GM12878 (cell line): ENCODE measurements around the gene NEK11. TPM values are rescaled to one million over a fixed set of nuclear protein-coding genes. Genes with fewer than 3 reads are reported as not detected.

Source experiments
- ATAC-seq: fragments of 200-7000 bp; cut with Tn5 transposase; 3 replicates; pipeline ENCODE4 v1.9.1; 2020; ENCODE audit warnings: mild to moderate bottlenecking, moderate library complexity
- BruUV-seq: library from RNA; stranded (reverse); fragments of 400-500 nt; replicated peaks from 2 replicates; lab custom pipeline; 2021; lab: Mats Ljungman, UMichigan
- CTCF ChIA-PET: fragments of 300-600 bp; sonication (Branson Sonifier 250); formaldehyde crosslinking; extraction: SDS; loops from one replicate; lab custom pipeline; 2021; ENCODE audit warnings: inconsistent platforms; lab: Yijun Ruan, JAX
- POLR2A ChIA-PET: fragments of 350-600 bp; formaldehyde crosslinking; extraction: SDS; loops from one replicate; lab custom pipeline; 2021; ENCODE audit warnings: inconsistent platforms; lab: Charles Lee
- RAD21 ChIA-PET: fragments of 300-600 bp; sonication (Branson Sonifier 250); formaldehyde crosslinking; loops from one replicate; lab custom pipeline; 2023; ENCODE audit warnings: antibody characterized with exemption; ENCODE audit not compliant: unreplicated experiment; lab: Charles Lee
- SMC1A ChIA-PET: fragments of 300-600 bp; sonication (Branson Sonifier 250); formaldehyde crosslinking; loops from one replicate; lab custom pipeline; 2023; ENCODE audit not compliant: unreplicated experiment, uncharacterized antibody; lab: Charles Lee
- DNase-seq: peaks from one replicate; pipeline ENCODE4 v3.0.0-alpha.2; 2011; ENCODE audit warnings: low read depth, low spot score
- FAIRE-seq: peaks from 3 replicates; lab custom pipeline; 2011; peaks lifted over from hg19 to GRCh38; lab: Jason Lieb, UNC
- H2AFZ ChIP-seq: 2 replicates; pipeline ENCODE4 v1.6.0; 2011; ENCODE audit warnings: low read depth, low read length, control low read depth; ENCODE audit not compliant: control insufficient read depth
- H3K27ac ChIP-seq: 2 replicates; pipeline ENCODE4 v1.5.1; 2011; ENCODE audit warnings: control low read depth; ENCODE audit not compliant: control insufficient read depth, insufficient read depth
- H3K27me3 ChIP-seq, 2 experiments: replicated peaks in 1 of 2; 2 replicates each; pipeline versions ENCODE4 v1.6.0 to v1.6.1; 2011; ENCODE audit warnings: low read length in 1 of 2; ENCODE audit not compliant: control insufficient read depth in 2 of 2, insufficient read depth in 2 of 2
- H3K36me3 ChIP-seq, 2 experiments: 2 replicates each; pipeline ENCODE4 v1.5.1; 2011; ENCODE audit warnings: low read length in 1 of 2; ENCODE audit not compliant: control insufficient read depth in 2 of 2, insufficient read depth in 2 of 2
- H3K4me1 ChIP-seq: 2 replicates; pipeline ENCODE4 v1.6.1; 2011; ENCODE audit warnings: mild to moderate bottlenecking, low read length, moderate library complexity, mixed read lengths; ENCODE audit not compliant: control insufficient read depth, insufficient read depth
- H3K4me2 ChIP-seq: 2 replicates; pipeline ENCODE4 v1.6.0; 2011; ENCODE audit warnings: control low read depth; ENCODE audit not compliant: control insufficient read depth, insufficient read depth
- H3K4me3 ChIP-seq: fragments of 200-600 bp; sonication (generic); 2 replicates; pipeline ENCODE4 v1.5.1; 2016
- H3K79me2 ChIP-seq: 2 replicates; pipeline ENCODE4 v1.6.0; 2011; ENCODE audit warnings: low read length; ENCODE audit not compliant: control insufficient read depth, insufficient read depth
- H3K9ac ChIP-seq: 2 replicates; pipeline ENCODE4 v1.8.0; 2011; ENCODE audit warnings: low read length, control low read depth, mixed read lengths; ENCODE audit not compliant: control insufficient read depth, insufficient read depth
- H3K9me3 ChIP-seq: replicated peaks from 3 replicates; pipeline ENCODE4 v1.5.1; 2011; ENCODE audit warnings: mild to moderate bottlenecking, low read length; ENCODE audit not compliant: control insufficient read depth, insufficient read depth
- H4K20me1 ChIP-seq: 2 replicates; pipeline ENCODE4 v1.6.0; 2011; ENCODE audit not compliant: control insufficient read depth, insufficient read depth
- CBX5 ChIP-seq: sonication (generic); IDR thresholded peaks from 2 replicates; pipeline ENCODE4 v1.6.1; 2016; ENCODE audit warnings: low read depth, moderate library complexity, mild to moderate bottlenecking, inconsistent platforms
- FOXK2 ChIP-seq: fragments of 450-650 bp; IDR thresholded peaks from 2 replicates; pipeline ENCODE4 v1.6.1; 2017; ENCODE audit warnings: mild to moderate bottlenecking, moderate library complexity
- GABPA ChIP-seq: IDR thresholded peaks from 2 replicates; pipeline ENCODE4 v1.6.1; 2014; ENCODE audit warnings: antibody characterized with exemption, low read depth, mild to moderate bottlenecking, inconsistent platforms
- HDAC2 ChIP-seq: fragments of 200-600 bp; sonication (generic); IDR thresholded peaks from 2 replicates; pipeline ENCODE4 v1.6.1; 2017
- JUND ChIP-seq: IDR thresholded peaks from 2 replicates; pipeline ENCODE4 v1.6.1; 2012; ENCODE audit warnings: low read depth, mild to moderate bottlenecking, low read length, improper control_type of control experiment, moderate library complexity
- SIN3A ChIP-seq: IDR thresholded peaks from 2 replicates; pipeline ENCODE4 v1.6.1; 2012; ENCODE audit warnings: low read depth, low read length, improper control_type of control experiment
- TBL1XR1 ChIP-seq: IDR thresholded peaks from 2 replicates; pipeline ENCODE4 v1.6.1; 2012; ENCODE audit warnings: low read depth, low read length, improper control_type of control experiment
- TCF7 ChIP-seq: IDR thresholded peaks from 2 replicates; pipeline ENCODE4 v1.6.1; 2014; ENCODE audit warnings: antibody characterized with exemption, borderline replicate concordance
- WRNIP1 ChIP-seq: IDR thresholded peaks from 2 replicates; pipeline ENCODE4 v1.6.1; 2011; ENCODE audit warnings: low read depth, low read length, improper control_type of control experiment, borderline replicate concordance
- YY1 ChIP-seq: IDR thresholded peaks from 2 replicates; pipeline ENCODE4 v1.6.1; 2011; ENCODE audit warnings: low read depth, mild to moderate bottlenecking, low read length
- ZNF207 ChIP-seq: fragments of 450-650 bp; IDR thresholded peaks from 2 replicates; pipeline ENCODE4 v1.6.1; 2014; ENCODE audit warnings: antibody characterized with exemption, mild to moderate bottlenecking, borderline replicate concordance
- WGBS: methylation state at CpG from one replicate; pipeline ENCODE4 v1.1.6; 2016; ENCODE audit warnings: low lambda C conversion rate; ENCODE audit not compliant: insufficient replicate concordance, insufficient coverage; ENCODE audit errors: missing lambda C conversion rate; 5-methylcytosine and 5-hydroxymethylcytosine counted together
- in situ Hi-C: fragments of 300-500 bp; cut with MboI; formaldehyde crosslinking; loops from 9 replicates; pipeline ENCODE4 v1.14.3; 2018; ENCODE audit warnings: mixed read lengths
- intact Hi-C: fragments of 100-400 bp; cut with micrococcal nuclease; formaldehyde crosslinking; loops from one replicate; pipeline ENCODE4 v1.14.2; 2022; ENCODE audit not compliant: unreplicated experiment
- polyA plus RNA-seq, 11 experiments: library from polyadenylated mRNA; depleted of rRNA in 4 of 11; unstranded in 6 of 11; stranded (reverse) in 5 of 11; fragments of >200 nt; fragmentation: Nextera tagmentation in 4 of 11; fragmentation: Illumina TruSeq in 1 of 11; extraction: Ambion mirVana in 4 of 11; extraction: Trizol in 1 of 11; gene quantifications; 1 replicate in 1 of 11; 2 replicates in 10 of 11; pipeline versions ENCODE4 v1.2.1 to v1.2.3, GENCODE V29; 2011 to 2016; ENCODE audit warnings: inconsistent platforms in 2 of 11, missing spikeins in 2 of 11, low read depth in 1 of 11
- total RNA-seq, 4 experiments: library from RNA; depleted of rRNA in 3 of 4; stranded (reverse); fragments of >200 nt in 3 of 4; fragmentation: Illumina TruSeq in 1 of 4; extraction: Trizol in 1 of 4; gene quantifications; 2 replicates each; pipeline versions ENCODE4 v1.2.1 to v1.2.3, GENCODE V29; 2013 to 2021
- TF ChIP-seq, protein P1 (sequence below): fragments of 450-650 bp; formaldehyde crosslinking; IDR thresholded peaks from 2 replicates; pipeline ENCODE4 v1.5.0; 2022; ENCODE audit warnings: mild to moderate bottlenecking, missing genetic modification characterization
- TF ChIP-seq, protein P2 (sequence below): IDR thresholded peaks from 2 replicates; pipeline ENCODE4 v1.6.1; 2011; ENCODE audit warnings: borderline replicate concordance, low read depth, mild to moderate bottlenecking, moderate library complexity, low read length; ENCODE audit not compliant: insufficient read depth, poor library complexity, severe bottlenecking
- TF ChIP-seq, protein P3 (sequence below): IDR thresholded peaks from 2 replicates; pipeline ENCODE4 v1.6.1; 2012; ENCODE audit warnings: low read depth, low read length, improper control_type of control experiment
- TF ChIP-seq, protein P4 (sequence below): fragments of 150-350 bp; IDR thresholded peaks from 2 replicates; pipeline ENCODE4 v1.6.1; 2016; ENCODE audit warnings: low read depth, low read length
- TF ChIP-seq, protein P5 (sequence below): fragments of 450-650 bp; IDR thresholded peaks from 2 replicates; pipeline ENCODE4 v1.6.1; 2016; ENCODE audit warnings: mild to moderate bottlenecking

Gene NEK11
- total and polyA plus RNA-seq, 10 of the 15 experiments (the other 5 are each of a cell fraction or from before 2014, with no cell fraction given) = 0.05 to 0.94 (median 0.36) TPM; not detected in 1

DNA sequence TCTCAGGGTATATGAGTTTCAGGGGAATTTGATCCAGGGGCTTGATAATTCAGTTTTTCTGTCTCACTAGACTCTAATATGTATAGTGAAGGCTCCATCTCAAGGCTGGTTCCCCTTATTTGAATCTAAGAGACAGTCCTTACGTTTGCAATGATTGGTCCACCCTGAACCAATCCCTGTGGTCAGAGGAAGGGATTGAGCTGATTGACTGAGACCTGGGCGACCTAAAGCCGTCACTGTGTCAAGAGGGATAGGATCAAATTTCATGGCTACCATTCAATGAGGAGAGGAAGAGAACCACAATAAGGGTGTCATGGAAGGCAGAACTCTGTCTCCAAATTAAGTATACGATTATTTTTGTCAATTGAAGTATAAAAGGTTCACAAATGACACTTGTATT is 371.2 kb downstream of the NEK11 start:
- no TSS peak for BruUV-seq
- Histone ChIP-seq H3K27ac (no peak overlapping the region), H4K20me1 (no peaks in the 10 kb centered on the region), H3K4me3 (no peak overlapping the region), H3K9ac (no peak overlapping the region), H3K36me3 (no peaks in the 10 kb centered on the region), H2AFZ (no peak overlapping the region), H3K79me2 (no peaks in the 10 kb centered on the region), H3K9me3 (no peaks in the 10 kb centered on the region), H3K4me2 (no peak overlapping the region), H3K4me1 (no peaks in the 10 kb centered on the region), H3K27me3 (no peaks in the 10 kb centered on the region)
- FAIRE-seq (no peak), DNase-seq (no peak), ATAC-seq (no peak)
- in situ Hi-C loops = no loop called here
- 24% methylated on average over 4 of the region's 4 CpGs for WGBS
- ChIA-PET RAD21 (no interaction called here), CTCF (interaction anchor here (0.6 kb wide), 1 partner anchor 463 kb away, joined by 3 read pairs; no protein-coding TSS in a partner anchor), SMC1A (interaction anchor here (1.6 kb wide), 1 partner anchor 11 kb away, joined by 4 read pairs; no protein-coding TSS in a partner anchor), POLR2A (no interaction called here)
- TF ChIP-seq, protein P1, sequence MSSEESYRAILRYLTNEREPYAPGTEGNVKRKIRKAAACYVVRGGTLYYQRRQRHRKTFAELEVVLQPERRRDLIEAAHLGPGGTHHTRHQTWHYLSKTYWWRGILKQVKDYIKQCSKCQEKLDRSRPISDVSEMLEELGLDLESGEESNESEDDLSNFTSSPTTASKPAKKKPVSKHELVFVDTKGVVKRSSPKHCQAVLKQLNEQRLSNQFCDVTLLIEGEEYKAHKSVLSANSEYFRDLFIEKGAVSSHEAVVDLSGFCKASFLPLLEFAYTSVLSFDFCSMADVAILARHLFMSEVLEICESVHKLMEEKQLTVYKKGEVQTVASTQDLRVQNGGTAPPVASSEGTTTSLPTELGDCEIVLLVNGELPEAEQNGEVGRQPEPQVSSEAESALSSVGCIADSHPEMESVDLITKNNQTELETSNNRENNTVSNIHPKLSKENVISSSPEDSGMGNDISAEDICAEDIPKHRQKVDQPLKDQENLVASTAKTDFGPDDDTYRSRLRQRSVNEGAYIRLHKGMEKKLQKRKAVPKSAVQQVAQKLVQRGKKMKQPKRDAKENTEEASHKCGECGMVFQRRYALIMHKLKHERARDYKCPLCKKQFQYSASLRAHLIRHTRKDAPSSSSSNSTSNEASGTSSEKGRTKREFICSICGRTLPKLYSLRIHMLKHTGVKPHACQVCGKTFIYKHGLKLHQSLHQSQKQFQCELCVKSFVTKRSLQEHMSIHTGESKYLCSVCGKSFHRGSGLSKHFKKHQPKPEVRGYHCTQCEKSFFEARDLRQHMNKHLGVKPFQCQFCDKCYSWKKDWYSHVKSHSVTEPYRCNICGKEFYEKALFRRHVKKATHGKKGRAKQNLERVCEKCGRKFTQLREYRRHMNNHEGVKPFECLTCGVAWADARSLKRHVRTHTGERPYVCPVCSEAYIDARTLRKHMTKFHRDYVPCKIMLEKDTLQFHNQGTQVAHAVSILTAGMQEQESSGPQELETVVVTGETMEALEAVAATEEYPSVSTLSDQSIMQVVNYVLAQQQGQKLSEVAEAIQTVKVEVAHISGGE = no peak
- TF ChIP-seq CBX5 = no peak
- TF ChIP-seq HDAC2 = no peak
- TF ChIP-seq, protein P2, sequence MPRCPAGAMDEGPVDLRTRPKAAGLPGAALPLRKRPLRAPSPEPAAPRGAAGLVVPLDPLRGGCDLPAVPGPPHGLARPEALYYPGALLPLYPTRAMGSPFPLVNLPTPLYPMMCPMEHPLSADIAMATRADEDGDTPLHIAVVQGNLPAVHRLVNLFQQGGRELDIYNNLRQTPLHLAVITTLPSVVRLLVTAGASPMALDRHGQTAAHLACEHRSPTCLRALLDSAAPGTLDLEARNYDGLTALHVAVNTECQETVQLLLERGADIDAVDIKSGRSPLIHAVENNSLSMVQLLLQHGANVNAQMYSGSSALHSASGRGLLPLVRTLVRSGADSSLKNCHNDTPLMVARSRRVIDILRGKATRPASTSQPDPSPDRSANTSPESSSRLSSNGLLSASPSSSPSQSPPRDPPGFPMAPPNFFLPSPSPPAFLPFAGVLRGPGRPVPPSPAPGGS = no peak
- TF ChIP-seq ZNF207 = no peak
- TF ChIP-seq TCF7 = no peak
- TF ChIP-seq, protein P3, sequence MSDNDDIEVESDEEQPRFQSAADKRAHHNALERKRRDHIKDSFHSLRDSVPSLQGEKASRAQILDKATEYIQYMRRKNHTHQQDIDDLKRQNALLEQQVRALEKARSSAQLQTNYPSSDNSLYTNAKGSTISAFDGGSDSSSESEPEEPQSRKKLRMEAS = no peak
- no peak for TF ChIP-seq SIN3A
- TF ChIP-seq, protein P4, sequence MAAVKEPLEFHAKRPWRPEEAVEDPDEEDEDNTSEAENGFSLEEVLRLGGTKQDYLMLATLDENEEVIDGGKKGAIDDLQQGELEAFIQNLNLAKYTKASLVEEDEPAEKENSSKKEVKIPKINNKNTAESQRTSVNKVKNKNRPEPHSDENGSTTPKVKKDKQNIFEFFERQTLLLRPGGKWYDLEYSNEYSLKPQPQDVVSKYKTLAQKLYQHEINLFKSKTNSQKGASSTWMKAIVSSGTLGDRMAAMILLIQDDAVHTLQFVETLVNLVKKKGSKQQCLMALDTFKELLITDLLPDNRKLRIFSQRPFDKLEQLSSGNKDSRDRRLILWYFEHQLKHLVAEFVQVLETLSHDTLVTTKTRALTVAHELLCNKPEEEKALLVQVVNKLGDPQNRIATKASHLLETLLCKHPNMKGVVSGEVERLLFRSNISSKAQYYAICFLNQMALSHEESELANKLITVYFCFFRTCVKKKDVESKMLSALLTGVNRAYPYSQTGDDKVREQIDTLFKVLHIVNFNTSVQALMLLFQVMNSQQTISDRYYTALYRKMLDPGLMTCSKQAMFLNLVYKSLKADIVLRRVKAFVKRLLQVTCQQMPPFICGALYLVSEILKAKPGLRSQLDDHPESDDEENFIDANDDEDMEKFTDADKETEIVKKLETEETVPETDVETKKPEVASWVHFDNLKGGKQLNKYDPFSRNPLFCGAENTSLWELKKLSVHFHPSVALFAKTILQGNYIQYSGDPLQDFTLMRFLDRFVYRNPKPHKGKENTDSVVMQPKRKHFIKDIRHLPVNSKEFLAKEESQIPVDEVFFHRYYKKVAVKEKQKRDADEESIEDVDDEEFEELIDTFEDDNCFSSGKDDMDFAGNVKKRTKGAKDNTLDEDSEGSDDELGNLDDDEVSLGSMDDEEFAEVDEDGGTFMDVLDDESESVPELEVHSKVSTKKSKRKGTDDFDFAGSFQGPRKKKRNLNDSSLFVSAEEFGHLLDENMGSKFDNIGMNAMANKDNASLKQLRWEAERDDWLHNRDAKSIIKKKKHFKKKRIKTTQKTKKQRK = no peak
- no peak for TF ChIP-seq TBL1XR1
- TF ChIP-seq JUND = no peak
- TF ChIP-seq YY1 = no peak
- no peak for TF ChIP-seq WRNIP1
- no peak for TF ChIP-seq FOXK2
- no peak for TF ChIP-seq GABPA
- TF ChIP-seq, protein P5, sequence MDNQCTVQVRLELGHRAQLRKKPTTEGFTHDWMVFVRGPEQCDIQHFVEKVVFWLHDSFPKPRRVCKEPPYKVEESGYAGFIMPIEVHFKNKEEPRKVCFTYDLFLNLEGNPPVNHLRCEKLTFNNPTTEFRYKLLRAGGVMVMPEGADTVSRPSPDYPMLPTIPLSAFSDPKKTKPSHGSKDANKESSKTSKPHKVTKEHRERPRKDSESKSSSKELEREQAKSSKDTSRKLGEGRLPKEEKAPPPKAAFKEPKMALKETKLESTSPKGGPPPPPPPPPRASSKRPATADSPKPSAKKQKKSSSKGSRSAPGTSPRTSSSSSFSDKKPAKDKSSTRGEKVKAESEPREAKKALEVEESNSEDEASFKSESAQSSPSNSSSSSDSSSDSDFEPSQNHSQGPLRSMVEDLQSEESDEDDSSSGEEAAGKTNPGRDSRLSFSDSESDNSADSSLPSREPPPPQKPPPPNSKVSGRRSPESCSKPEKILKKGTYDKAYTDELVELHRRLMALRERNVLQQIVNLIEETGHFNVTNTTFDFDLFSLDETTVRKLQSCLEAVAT = no peak
- intact Hi-C loops = no loop called here
